ENCODE data around the gene SPSB3. TPM values are rescaled to one million over a fixed set of nuclear protein-coding genes. Genes with fewer than 3 reads are reported as not detected.

Gene SPSB3
- total and polyA plus RNA-seq, 2 of the 13 experiments (the other 11 are each of a cell fraction or from before 2014, with no cell fraction given), result 13.2 to 21.9 TPM

GRCh38 chr16:1826691-1827573 is 44.6 kb upstream of the SPSB3 start, which contains the start of the genes FAHD1 and HAGH (continued):
- TF ChIP-seq, protein P1, sequence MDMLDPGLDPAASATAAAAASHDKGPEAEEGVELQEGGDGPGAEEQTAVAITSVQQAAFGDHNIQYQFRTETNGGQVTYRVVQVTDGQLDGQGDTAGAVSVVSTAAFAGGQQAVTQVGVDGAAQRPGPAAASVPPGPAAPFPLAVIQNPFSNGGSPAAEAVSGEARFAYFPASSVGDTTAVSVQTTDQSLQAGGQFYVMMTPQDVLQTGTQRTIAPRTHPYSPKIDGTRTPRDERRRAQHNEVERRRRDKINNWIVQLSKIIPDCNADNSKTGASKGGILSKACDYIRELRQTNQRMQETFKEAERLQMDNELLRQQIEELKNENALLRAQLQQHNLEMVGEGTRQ (IDR thresholded peaks at IDR 0.05; ENCODE audit: low read depth, low read length), result peak; percentile 99
- TF ChIP-seq, protein P1 (CRISPR knock-in tag; IDR thresholded peaks at IDR 0.05; ENCODE audit: borderline replicate concordance), result peak; percentile 100
- peak; percentile 94 for TF ChIP-seq PHF8 (CRISPR knock-in tag; IDR thresholded peaks at IDR 0.05)
- 0 out of 2 replicates have a peak, but pooled peaks have one; percentile 26 for TF ChIP-seq ZNF180 (CRISPR knock-in tag; IDR thresholded peaks at IDR 0.05; ENCODE audit: borderline replicate concordance, low read depth)
- no peak for TF ChIP-seq SOX13 (IDR thresholded peaks at IDR 0.05)
- TF ChIP-seq SOX13 (CRISPR knock-in tag; conservative IDR thresholded peaks at IDR 0.05 in 1 of 2, IDR thresholded peaks at IDR 0.05 in 1 of 2), result peak in 1 of 2 experiments; percentile 65; a peak in 1 of 4 replicates
- TF ChIP-seq YEATS4 (CRISPR knock-in tag; IDR thresholded peaks at IDR 0.05; ENCODE audit: borderline replicate concordance), result peak; percentile 97
- no peak for TF ChIP-seq KAT2B (IDR thresholded peaks at IDR 0.05; ENCODE audit: borderline replicate concordance, low read depth, low read length)
- TF ChIP-seq, protein P2, sequence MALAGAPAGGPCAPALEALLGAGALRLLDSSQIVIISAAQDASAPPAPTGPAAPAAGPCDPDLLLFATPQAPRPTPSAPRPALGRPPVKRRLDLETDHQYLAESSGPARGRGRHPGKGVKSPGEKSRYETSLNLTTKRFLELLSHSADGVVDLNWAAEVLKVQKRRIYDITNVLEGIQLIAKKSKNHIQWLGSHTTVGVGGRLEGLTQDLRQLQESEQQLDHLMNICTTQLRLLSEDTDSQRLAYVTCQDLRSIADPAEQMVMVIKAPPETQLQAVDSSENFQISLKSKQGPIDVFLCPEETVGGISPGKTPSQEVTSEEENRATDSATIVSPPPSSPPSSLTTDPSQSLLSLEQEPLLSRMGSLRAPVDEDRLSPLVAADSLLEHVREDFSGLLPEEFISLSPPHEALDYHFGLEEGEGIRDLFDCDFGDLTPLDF (CRISPR knock-in tag; IDR thresholded peaks at IDR 0.05), result peak; percentile 59; the same call in 1 of the 2 replicates
- TF ChIP-seq SP1 (IDR thresholded peaks at IDR 0.05), result no peak
- TF ChIP-seq SP1 (CRISPR knock-in tag; IDR thresholded peaks at IDR 0.05), result peak; percentile 52
- TF ChIP-seq, protein P3, sequence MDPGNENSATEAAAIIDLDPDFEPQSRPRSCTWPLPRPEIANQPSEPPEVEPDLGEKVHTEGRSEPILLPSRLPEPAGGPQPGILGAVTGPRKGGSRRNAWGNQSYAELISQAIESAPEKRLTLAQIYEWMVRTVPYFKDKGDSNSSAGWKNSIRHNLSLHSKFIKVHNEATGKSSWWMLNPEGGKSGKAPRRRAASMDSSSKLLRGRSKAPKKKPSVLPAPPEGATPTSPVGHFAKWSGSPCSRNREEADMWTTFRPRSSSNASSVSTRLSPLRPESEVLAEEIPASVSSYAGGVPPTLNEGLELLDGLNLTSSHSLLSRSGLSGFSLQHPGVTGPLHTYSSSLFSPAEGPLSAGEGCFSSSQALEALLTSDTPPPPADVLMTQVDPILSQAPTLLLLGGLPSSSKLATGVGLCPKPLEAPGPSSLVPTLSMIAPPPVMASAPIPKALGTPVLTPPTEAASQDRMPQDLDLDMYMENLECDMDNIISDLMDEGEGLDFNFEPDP (CRISPR knock-in tag; conservative IDR thresholded peaks at IDR 0.05), result 0 out of 2 replicates have a peak, but pooled peaks have one; percentile 86
- 0 out of 2 replicates have a peak, but pooled peaks have one; percentile 56 for TF ChIP-seq ZNF552 (CRISPR knock-in tag; IDR thresholded peaks at IDR 0.05; ENCODE audit: borderline replicate concordance)
- TF ChIP-seq, protein P4, sequence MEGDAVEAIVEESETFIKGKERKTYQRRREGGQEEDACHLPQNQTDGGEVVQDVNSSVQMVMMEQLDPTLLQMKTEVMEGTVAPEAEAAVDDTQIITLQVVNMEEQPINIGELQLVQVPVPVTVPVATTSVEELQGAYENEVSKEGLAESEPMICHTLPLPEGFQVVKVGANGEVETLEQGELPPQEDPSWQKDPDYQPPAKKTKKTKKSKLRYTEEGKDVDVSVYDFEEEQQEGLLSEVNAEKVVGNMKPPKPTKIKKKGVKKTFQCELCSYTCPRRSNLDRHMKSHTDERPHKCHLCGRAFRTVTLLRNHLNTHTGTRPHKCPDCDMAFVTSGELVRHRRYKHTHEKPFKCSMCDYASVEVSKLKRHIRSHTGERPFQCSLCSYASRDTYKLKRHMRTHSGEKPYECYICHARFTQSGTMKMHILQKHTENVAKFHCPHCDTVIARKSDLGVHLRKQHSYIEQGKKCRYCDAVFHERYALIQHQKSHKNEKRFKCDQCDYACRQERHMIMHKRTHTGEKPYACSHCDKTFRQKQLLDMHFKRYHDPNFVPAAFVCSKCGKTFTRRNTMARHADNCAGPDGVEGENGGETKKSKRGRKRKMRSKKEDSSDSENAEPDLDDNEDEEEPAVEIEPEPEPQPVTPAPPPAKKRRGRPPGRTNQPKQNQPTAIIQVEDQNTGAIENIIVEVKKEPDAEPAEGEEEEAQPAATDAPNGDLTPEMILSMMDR (CRISPR knock-in tag; IDR thresholded peaks at IDR 0.05), result 0 out of 2 replicates have a peak, but pooled peaks have one; percentile 3
- TF ChIP-seq LCORL (IDR thresholded peaks at IDR 0.05), result no peak
- TF ChIP-seq LCORL (CRISPR knock-in tag; IDR thresholded peaks at IDR 0.05), result peak; percentile 88
- no peak for TF ChIP-seq ELF3 (CRISPR knock-in tag; IDR thresholded peaks at IDR 0.05)
- no peak for TF ChIP-seq KLF13 (CRISPR knock-in tag; IDR thresholded peaks at IDR 0.05)

Data from HepG2 (cell line).